ENCODE measurements around the gene USP50.
A peak's percentile ranks its signal among the peaks of the same experiment; 100 is the strongest.

- TF ChIP-seq SNRNP70 (IDR thresholded peaks at IDR 0.05; ENCODE audit: low read depth, low read length), result no peak
- TF ChIP-seq ZNF543 (CRISPR knock-in tag; IDR thresholded peaks at IDR 0.05), result no peak
- TF ChIP-seq CTCF (CRISPR knock-in tag; IDR thresholded peaks at IDR 0.05), result no peak
- peak; percentile 42; the same call in 1 of the 2 replicates for TF ChIP-seq CEBPB (IDR thresholded peaks at IDR 0.05; ENCODE audit: borderline replicate concordance, low read depth, low read length)
- no peak for TF ChIP-seq JUNB (CRISPR knock-in tag; IDR thresholded peaks at IDR 0.05; ENCODE audit: borderline replicate concordance)
- no peak for TF ChIP-seq ATF6 (CRISPR knock-in tag; conservative IDR thresholded peaks at IDR 0.05)
- no peak for TF ChIP-seq SUZ12 (IDR thresholded peaks at IDR 0.05; ENCODE audit: low read depth, low read length)
- no peak for TF ChIP-seq ZNF431 (CRISPR knock-in tag; IDR thresholded peaks at IDR 0.05; ENCODE audit: borderline replicate concordance, low read depth)
- TF ChIP-seq ZBTB43 (CRISPR knock-in tag; conservative IDR thresholded peaks at IDR 0.05), result no peak
- no peak for TF ChIP-seq FOXM1 (CRISPR knock-in tag; IDR thresholded peaks at IDR 0.05)
- TF ChIP-seq MAX (IDR thresholded peaks at IDR 0.05), result no peak
- no peak for TF ChIP-seq TFAP4 (IDR thresholded peaks at IDR 0.05; ENCODE audit: borderline replicate concordance, low read depth)
- no peak for TF ChIP-seq SMAD1 (CRISPR knock-in tag; IDR thresholded peaks at IDR 0.05; ENCODE audit: borderline replicate concordance, low read depth)
These were observed 3.6 kb downstream of the USP50 start for GRCh38 chr15:50542887-50543210.
